ENCODE measurements around the gene POLR2H.

Gene POLR2H

GRCh38 chr3:184361532-184361931, at the start of gene POLR2H, which contains the start of gene CLCN2:
Gene POLR2H (plus strand): TSS chr3:184361710. CDS start chr3:184363493, 1,783 bp downstream.
Gene CLCN2 (minus strand): TSS chr3:184361605. CDS start chr3:184361479, 126 bp downstream.
- Histone ChIP-seq H3K27ac (ENCODE audit: low read length) (no peak within 1 kb of the TSS), H3K36me3 (ENCODE audit: insufficient read depth, low read depth, low read length) (peaks cover 33% of the 10 kb centered on the region), H3K4me3 (ENCODE audit: low read length) (peak within 1 kb of the TSS; percentile 96)

GRCh38 chr3:184314363-184314699, 47.2 kb upstream of the POLR2H start, which contains the start of gene EIF4G1:
Gene EIF4G1 (plus strand): TSS chr3:184314606. CDS start chr3:184315797, 1,191 bp downstream.
- Histone ChIP-seq H3K9ac (ENCODE audit: low read depth, low read length) (peak within 1 kb of the TSS; percentile 94), H3K9me3 (ENCODE audit: insufficient read depth, low read depth, low read length) (no peaks in the 10 kb centered on the region), H3K4me3 (ENCODE audit: low read length) (peak within 1 kb of the TSS; percentile 97), H3K4me1 (ENCODE audit: insufficient read depth, low read length) (no peaks in the 10 kb centered on the region), H3K27me3 (ENCODE audit: insufficient read depth, low read length) (no peaks in the 10 kb centered on the region), H3K36me3 (ENCODE audit: insufficient read depth, low read depth, low read length) (peaks cover 33% of the 10 kb centered on the region), H3K27ac (ENCODE audit: low read length) (peak within 1 kb of the TSS; percentile 84)

More at GRCh38 chr3:184361532-184361931, at the start of gene POLR2H, which contains the start of gene CLCN2:
- peaks cover 13% of the 10 kb centered on the region for H3K4me1 ChIP-seq (ENCODE audit: insufficient read depth, low read length)
- H3K9me3 ChIP-seq (ENCODE audit: insufficient read depth, low read depth, low read length) = no peaks in the 10 kb centered on the region
- peaks cover 13% of the 10 kb centered on the region for H3K27me3 ChIP-seq (ENCODE audit: insufficient read depth, low read length)
- H3K9ac ChIP-seq (ENCODE audit: low read depth, low read length) = peak within 1 kb of the TSS; percentile 96

- H3K27ac ChIP-seq (ENCODE audit: low read length) = peak overlapping the region; percentile 84
Observed at GRCh38 chr3:184314700-184315542, 46.6 kb upstream of the POLR2H start.

GRCh38 chr3:184315543-184315867, 46.0 kb upstream of the POLR2H start:
- Histone ChIP-seq H3K27me3 (ENCODE audit: insufficient read depth, low read length) (no peaks in the 10 kb centered on the region), H3K27ac (ENCODE audit: low read length) (peak overlapping the region; percentile 84), H3K4me3 (ENCODE audit: low read length) (peak overlapping the region; percentile 97), H3K9me3 (ENCODE audit: insufficient read depth, low read depth, low read length) (no peaks in the 10 kb centered on the region), H3K9ac (ENCODE audit: low read depth, low read length) (peak overlapping the region; percentile 94), H3K36me3 (ENCODE audit: insufficient read depth, low read depth, low read length) (peaks cover 44% of the 10 kb centered on the region), H3K4me1 (ENCODE audit: insufficient read depth, low read length) (no peaks in the 10 kb centered on the region)

More at GRCh38 chr3:184314700-184315542, 46.6 kb upstream of the POLR2H start:
- peak overlapping the region; percentile 97 for H3K4me3 ChIP-seq (ENCODE audit: low read length)
- peaks cover 38% of the 10 kb centered on the region for H3K36me3 ChIP-seq (ENCODE audit: insufficient read depth, low read depth, low read length)
- no peaks in the 10 kb centered on the region for H3K4me1 ChIP-seq (ENCODE audit: insufficient read depth, low read length)
- no peaks in the 10 kb centered on the region for H3K9me3 ChIP-seq (ENCODE audit: insufficient read depth, low read depth, low read length)
- no peaks in the 10 kb centered on the region for H3K27me3 ChIP-seq (ENCODE audit: insufficient read depth, low read length)
- peak overlapping the region; percentile 94 for H3K9ac ChIP-seq (ENCODE audit: low read depth, low read length)

GRCh38 chr3:184315871-184316661, 45.4 kb upstream of the POLR2H start:
- Histone ChIP-seq H3K4me1 (ENCODE audit: insufficient read depth, low read length) (no peaks in the 10 kb centered on the region), H3K36me3 (ENCODE audit: insufficient read depth, low read depth, low read length) (peaks cover 49% of the 10 kb centered on the region), H3K9ac (ENCODE audit: low read depth, low read length) (peak overlapping the region; percentile 94; the same call in 1 of the 2 replicates), H3K27ac (ENCODE audit: low read length) (no peak overlapping the region), H3K27me3 (ENCODE audit: insufficient read depth, low read length) (no peaks in the 10 kb centered on the region), H3K4me3 (ENCODE audit: low read length) (peak overlapping the region; percentile 97), H3K9me3 (ENCODE audit: insufficient read depth, low read depth, low read length) (no peaks in the 10 kb centered on the region)

- Histone ChIP-seq H3K27ac (ENCODE audit: low read length) (no peak overlapping the region), H3K4me1 (ENCODE audit: insufficient read depth, low read length) (no peaks in the 10 kb centered on the region), H3K27me3 (ENCODE audit: insufficient read depth, low read length) (no peaks in the 10 kb centered on the region), H3K36me3 (ENCODE audit: insufficient read depth, low read depth, low read length) (peaks cover 57% of the 10 kb centered on the region), H3K9me3 (ENCODE audit: insufficient read depth, low read depth, low read length) (no peaks in the 10 kb centered on the region), H3K9ac (ENCODE audit: low read depth, low read length) (peak overlapping the region; percentile 94; the same call in 1 of the 2 replicates), H3K4me3 (ENCODE audit: low read length) (peak overlapping the region; percentile 97; the same call in 1 of the 2 replicates)
Observed at GRCh38 chr3:184316792-184317191, 44.7 kb upstream of the POLR2H start.

- Histone ChIP-seq H3K4me1 (ENCODE audit: insufficient read depth, low read length) (no peaks in the 10 kb centered on the region), H3K4me3 (ENCODE audit: low read length) (0 out of 2 replicates have a peak overlapping the region, but pooled peaks have one; percentile 97), H3K36me3 (ENCODE audit: insufficient read depth, low read depth, low read length) (peaks cover 61% of the 10 kb centered on the region), H3K9me3 (ENCODE audit: insufficient read depth, low read depth, low read length) (no peaks in the 10 kb centered on the region), H3K27ac (ENCODE audit: low read length) (no peak overlapping the region), H3K9ac (ENCODE audit: low read depth, low read length) (peak overlapping the region; percentile 94; the same call in 1 of the 2 replicates), H3K27me3 (ENCODE audit: insufficient read depth, low read length) (no peaks in the 10 kb centered on the region)
Observed at GRCh38 chr3:184317201-184317600, 44.3 kb upstream of the POLR2H start.

GRCh38 chr3:184320104-184320445, 41.4 kb upstream of the POLR2H start:
- Histone ChIP-seq H3K36me3 (ENCODE audit: insufficient read depth, low read depth, low read length) (peaks cover 89% of the 10 kb centered on the region), H3K4me1 (ENCODE audit: insufficient read depth, low read length) (no peaks in the 10 kb centered on the region), H3K9me3 (ENCODE audit: insufficient read depth, low read depth, low read length) (no peaks in the 10 kb centered on the region), H3K9ac (ENCODE audit: low read depth, low read length) (no peak overlapping the region), H3K27me3 (ENCODE audit: insufficient read depth, low read length) (no peaks in the 10 kb centered on the region), H3K4me3 (ENCODE audit: low read length) (no peak overlapping the region), H3K27ac (ENCODE audit: low read length) (no peak overlapping the region)

GRCh38 chr3:184321666-184322065, 39.8 kb upstream of the POLR2H start:
- no peak overlapping the region for H3K4me3 ChIP-seq (ENCODE audit: low read length)
- H3K9ac ChIP-seq (ENCODE audit: low read depth, low read length) = no peak overlapping the region
- no peak overlapping the region for H3K27ac ChIP-seq (ENCODE audit: low read length)
- H3K4me1 ChIP-seq (ENCODE audit: insufficient read depth, low read length) = no peaks in the 10 kb centered on the region
- no peaks in the 10 kb centered on the region for H3K9me3 ChIP-seq (ENCODE audit: insufficient read depth, low read depth, low read length)
- peaks cover 98% of the 10 kb centered on the region for H3K36me3 ChIP-seq (ENCODE audit: insufficient read depth, low read depth, low read length)
- no peaks in the 10 kb centered on the region for H3K27me3 ChIP-seq (ENCODE audit: insufficient read depth, low read length)

- H3K4me3 ChIP-seq (ENCODE audit: low read length) = no peak overlapping the region
- no peak overlapping the region for H3K27ac ChIP-seq (ENCODE audit: low read length)
- no peaks in the 10 kb centered on the region for H3K9me3 ChIP-seq (ENCODE audit: insufficient read depth, low read depth, low read length)
- H3K9ac ChIP-seq (ENCODE audit: low read depth, low read length) = no peak overlapping the region
- peaks cover 98% of the 10 kb centered on the region for H3K36me3 ChIP-seq (ENCODE audit: insufficient read depth, low read depth, low read length)
- no peaks in the 10 kb centered on the region for H3K27me3 ChIP-seq (ENCODE audit: insufficient read depth, low read length)
- H3K4me1 ChIP-seq (ENCODE audit: insufficient read depth, low read length) = no peaks in the 10 kb centered on the region
Observed at GRCh38 chr3:184322731-184323487, 38.6 kb upstream of the POLR2H start.

- Histone ChIP-seq H3K36me3 (ENCODE audit: insufficient read depth, low read depth, low read length) (peaks cover 99% of the 10 kb centered on the region), H3K4me3 (ENCODE audit: low read length) (no peak overlapping the region), H3K9ac (ENCODE audit: low read depth, low read length) (no peak overlapping the region), H3K27ac (ENCODE audit: low read length) (no peak overlapping the region), H3K27me3 (ENCODE audit: insufficient read depth, low read length) (no peaks in the 10 kb centered on the region), H3K9me3 (ENCODE audit: insufficient read depth, low read depth, low read length) (no peaks in the 10 kb centered on the region), H3K4me1 (ENCODE audit: insufficient read depth, low read length) (no peaks in the 10 kb centered on the region)
Observed at GRCh38 chr3:184323696-184324095, 37.8 kb upstream of the POLR2H start.

Data from iPS-20b (cell line).